Measurements from ENCODE around the gene KLK3.

- TF ChIP-seq EZH2 (IDR thresholded peaks at IDR 0.05; ENCODE audit: borderline replicate concordance, low read length), result no peak
- TF ChIP-seq CTCF (conservative IDR thresholded peaks at IDR 0.05 in 1 of 2, IDR thresholded peaks at IDR 0.05 in 1 of 2; ENCODE audit: extremely low read depth in 1 of 2, insufficient read depth in 1 of 2, low read depth in 1 of 2, low read length in 2 of 2), result no peak
These were observed 39.8 kb upstream of the KLK3 start for GRCh38 chr19:50814883-50815282.

All from mammary epithelial cell (primary cell).